H9 (cell line): ENCODE measurements around the gene AIMP1. TPM values are rescaled to one million over a fixed set of nuclear protein-coding genes. Genes with fewer than 3 reads are reported as not detected.

ENCODE experiments used
- DNase-seq: peaks from one replicate; pipeline ENCODE4 v3.0.0-alpha.2; 2017
- H2AFZ ChIP-seq: one replicate; pipeline ENCODE4 v1.6.1; 2013; ENCODE audit warnings: mild to moderate bottlenecking, low read length, control low read depth, moderate library complexity
- H2AK5ac ChIP-seq: 2 replicates; pipeline ENCODE4 v1.6.1; 2013; ENCODE audit warnings: low read length, control low read depth, mixed read lengths; ENCODE audit not compliant: insufficient read length
- H2BK120ac ChIP-seq: one replicate; pipeline ENCODE4 v1.6.1; 2013; ENCODE audit warnings: low read depth, mild to moderate bottlenecking, low read length, control low read depth, inconsistent platforms; ENCODE audit not compliant: poor library complexity, severe bottlenecking
- H2BK12ac ChIP-seq: 2 replicates; pipeline ENCODE4 v1.6.1; 2013; ENCODE audit warnings: low read length, control low read depth, mixed read lengths, low read depth; ENCODE audit not compliant: insufficient read length
- H2BK15ac ChIP-seq: 2 replicates; pipeline ENCODE4 v1.6.1; 2013; ENCODE audit warnings: low read depth, low read length, control low read depth
- H2BK20ac ChIP-seq: one replicate; pipeline ENCODE4 v1.6.1; 2013; ENCODE audit warnings: low read depth, mild to moderate bottlenecking, low read length, control low read depth, inconsistent platforms; ENCODE audit not compliant: poor library complexity, severe bottlenecking
- H2BK5ac ChIP-seq: 2 replicates; pipeline ENCODE4 v1.6.1; 2013; ENCODE audit warnings: low read length, control low read depth, mixed read lengths; ENCODE audit not compliant: insufficient read length
- H3K14ac ChIP-seq: 2 replicates; pipeline ENCODE4 v1.6.1; 2013; ENCODE audit warnings: low read length, control low read depth; ENCODE audit not compliant: insufficient read depth
- H3K18ac ChIP-seq: 2 replicates; pipeline ENCODE4 v1.6.1; 2013; ENCODE audit warnings: low read depth, mild to moderate bottlenecking, mixed read lengths, low read length, control low read depth; ENCODE audit not compliant: insufficient read length
- H3K23ac ChIP-seq: 2 replicates; pipeline ENCODE4 v1.6.1; 2013; ENCODE audit warnings: low read length, control low read depth, mixed read lengths, low read depth; ENCODE audit not compliant: insufficient read length
- H3K23me2 ChIP-seq: 2 replicates; pipeline ENCODE4 v1.6.1; 2013; ENCODE audit warnings: low read depth, mild to moderate bottlenecking, mixed read lengths, low read length, control low read depth; ENCODE audit not compliant: insufficient read length, poor library complexity, severe bottlenecking
- H3K27ac ChIP-seq: 2 replicates; pipeline ENCODE4 v1.5.1; 2013; ENCODE audit warnings: low read length, control low read depth, mixed read lengths, low read depth; ENCODE audit not compliant: insufficient read length
- H3K27me3 ChIP-seq: 2 replicates; pipeline ENCODE4 v1.6.1; 2013; ENCODE audit warnings: low read length, control low read depth, inconsistent platforms; ENCODE audit not compliant: insufficient read depth
- H3K4ac ChIP-seq: 2 replicates; pipeline ENCODE4 v1.6.1; 2013; ENCODE audit warnings: low read depth, mild to moderate bottlenecking, control low read depth, inconsistent platforms, low read length, moderate library complexity
- H3K4me1 ChIP-seq: 2 replicates; pipeline ENCODE4 v1.6.1; 2013; ENCODE audit warnings: low read length, control low read depth, inconsistent platforms; ENCODE audit not compliant: insufficient read depth
- H3K4me2 ChIP-seq: 2 replicates; pipeline ENCODE4 v1.6.1; 2013; ENCODE audit warnings: low read length, control low read depth, mixed read lengths; ENCODE audit not compliant: insufficient read length, insufficient read depth
- H3K56ac ChIP-seq: 2 replicates; pipeline ENCODE4 v1.6.1; 2013; ENCODE audit warnings: low read depth, mild to moderate bottlenecking, mixed read lengths, low read length, control low read depth; ENCODE audit not compliant: insufficient read length
- H3K79me1 ChIP-seq: 2 replicates; pipeline ENCODE4 v1.6.1; 2013; ENCODE audit warnings: low read depth, mild to moderate bottlenecking, moderate library complexity, low read length, control low read depth, inconsistent platforms; ENCODE audit not compliant: insufficient read depth, poor library complexity, severe bottlenecking
- H3K79me2 ChIP-seq: 2 replicates; pipeline ENCODE4 v1.6.1; 2013; ENCODE audit warnings: low read length, control low read depth, inconsistent platforms; ENCODE audit not compliant: insufficient read depth
- H3K9ac ChIP-seq: 2 replicates; pipeline ENCODE4 v1.6.1; 2013; ENCODE audit warnings: low read length, control low read depth, mixed read lengths; ENCODE audit not compliant: insufficient read length; ENCODE audit errors: extremely low read depth
- H3K9me3 ChIP-seq: one replicate; pipeline ENCODE4 v1.6.1; 2013; ENCODE audit warnings: low read depth, low read length, inconsistent platforms; ENCODE audit not compliant: control insufficient read depth
- H3T11ph ChIP-seq: one replicate; pipeline ENCODE4 v1.6.1; 2013; ENCODE audit warnings: mild to moderate bottlenecking, low read length, control low read depth, inconsistent platforms
- H4K20me1 ChIP-seq: one replicate; pipeline ENCODE4 v1.6.1; 2013; ENCODE audit not compliant: control insufficient read depth, insufficient read length, insufficient read depth
- H4K5ac ChIP-seq: 2 replicates; pipeline ENCODE4 v1.6.1; 2013; ENCODE audit warnings: low read depth, mild to moderate bottlenecking, mixed read lengths, low read length, control low read depth; ENCODE audit not compliant: insufficient read length
- H4K8ac ChIP-seq: replicated peaks from 2 replicates; pipeline ENCODE4 v1.6.1; 2013; ENCODE audit warnings: low read length, control low read depth, mixed read lengths, low read depth; ENCODE audit not compliant: insufficient read length
- H4K91ac ChIP-seq: 2 replicates; pipeline ENCODE4 v1.6.1; 2013; ENCODE audit warnings: low read depth, mild to moderate bottlenecking, moderate library complexity, mixed read lengths, low read length, control low read depth; ENCODE audit not compliant: insufficient read length
- H3K27ac Mint-ChIP-seq, 3 experiments: 2 replicates in 2 of 3; 3 replicates in 1 of 3; pipeline ENCODE4 v1.8.0; 2020 to 2021; ENCODE audit warnings: mixed read lengths in 3 of 3, mild to moderate bottlenecking in 1 of 3, moderate library complexity in 1 of 3
- H3K27me3 Mint-ChIP-seq: 2 replicates; pipeline ENCODE4 v1.8.0; 2021; ENCODE audit warnings: low read depth, mild to moderate bottlenecking, moderate library complexity, mixed read lengths
- H3K36me3 Mint-ChIP-seq, 3 experiments: 2 replicates in 2 of 3; 3 replicates in 1 of 3; pipeline ENCODE4 v1.8.0; 2020 to 2021; ENCODE audit warnings: low read depth in 3 of 3, mixed read lengths in 3 of 3; ENCODE audit not compliant: insufficient read depth in 1 of 3
- H3K4me1 Mint-ChIP-seq, 2 experiments: 2 replicates each; pipeline ENCODE4 v1.8.0; 2020; ENCODE audit warnings: mixed read lengths in 2 of 2
- H3K4me3 Mint-ChIP-seq, 2 experiments: 2 replicates in 1 of 2; 3 replicates in 1 of 2; pipeline ENCODE4 v1.8.0; 2020 to 2021; ENCODE audit warnings: mild to moderate bottlenecking in 2 of 2, mixed read lengths in 2 of 2, moderate library complexity in 1 of 2
- H3K9me3 Mint-ChIP-seq, 2 experiments: 2 replicates in 1 of 2; 3 replicates in 1 of 2; pipeline ENCODE4 v1.8.0; 2020; ENCODE audit warnings: mild to moderate bottlenecking in 2 of 2, mixed read lengths in 2 of 2, moderate library complexity in 1 of 2
- WGBS: extraction: QIAGEN DNeasy Blood & Tissue Kit; methylation state at CpG from one replicate; pipeline ENCODE4 v1.1.7; 2013; ENCODE audit warnings: missing lambda C conversion rate, low lambda C conversion rate, mixed read lengths; ENCODE audit not compliant: insufficient read length; ENCODE audit errors: extremely low coverage; 5-methylcytosine and 5-hydroxymethylcytosine counted together
- total RNA-seq: library from RNA; stranded (reverse); gene quantifications from 2 replicates; pipeline ENCODE4 v1.2.1, GENCODE V29; 2021
- TF ChIP-seq, protein P1 (sequence below): fragments of 200-600 bp; sonication (generic); conservative IDR thresholded peaks from 3 replicates; pipeline ENCODE4 v1.8.0; 2021; ENCODE audit warnings: antibody characterized with exemption, mild to moderate bottlenecking

AIMP1 gene
- total RNA-seq, 1 experiment from 2014 or later = 36.8 TPM

DNA sequence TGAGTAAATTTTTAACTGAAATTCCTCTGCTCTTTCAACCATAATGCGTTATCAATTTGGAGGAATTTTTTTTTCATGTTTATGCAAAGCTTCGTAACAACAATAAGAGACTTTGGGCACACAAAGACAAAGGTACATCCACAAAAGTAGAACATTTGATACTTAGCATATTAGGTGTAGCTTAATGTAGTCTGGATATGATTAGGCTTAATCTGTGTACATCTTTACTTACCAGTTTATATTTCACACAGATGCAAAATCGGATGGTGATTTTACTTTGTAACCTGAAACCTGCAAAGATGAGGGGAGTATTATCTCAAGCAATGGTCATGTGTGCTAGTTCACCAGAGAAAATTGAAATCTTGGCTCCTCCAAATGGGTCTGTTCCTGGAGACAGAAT is 20.3 kb downstream of the AIMP1 start:
- Histone ChIP-seq H2BK12ac (no peak overlapping the region), H3K56ac (no peak overlapping the region), H3K14ac (no peak overlapping the region), H2AK5ac (no peak overlapping the region), H4K91ac (no peak overlapping the region), H2BK5ac (no peak overlapping the region), H3T11ph (no peak overlapping the region), H3K27ac (no peak overlapping the region), H3K79me2 (no peaks in the 10 kb centered on the region), H3K79me1 (no peaks in the 10 kb centered on the region), H3K4me2 (no peak overlapping the region), H3K4me1 (no peaks in the 10 kb centered on the region), H3K23ac (no peak overlapping the region), H3K23me2 (no peaks in the 10 kb centered on the region), H3K9me3 (no peaks in the 10 kb centered on the region), H2BK20ac (no peak overlapping the region), H3K18ac (no peak overlapping the region), H2BK15ac (no peak overlapping the region), H2AFZ (no peak overlapping the region), H3K4ac (no peak overlapping the region), H3K27me3 (no peaks in the 10 kb centered on the region), H4K8ac (no peak overlapping the region), H3K9ac (no peak overlapping the region), H2BK120ac (no peak overlapping the region), H4K20me1 (no peaks in the 10 kb centered on the region), H4K5ac (no peak overlapping the region)
- Mint-ChIP-seq H3K36me3 (peaks cover 39 to 69% (median 58%) of the 10 kb centered on the region in 3 experiments), H3K27me3 (no peaks in the 10 kb centered on the region), H3K4me1 (no peaks in the 10 kb centered on the region), H3K4me3 (no peak overlapping the region), H3K9me3 (peaks cover 3 to 4% of the 10 kb centered on the region in 2 experiments; a peak in 3 of 5 replicates), H3K27ac (no peak overlapping the region; a peak in 1 of 7 replicates)
- no CpG with 5 or more reads among the region's 3 CpGs for WGBS
- TF ChIP-seq, protein P1, sequence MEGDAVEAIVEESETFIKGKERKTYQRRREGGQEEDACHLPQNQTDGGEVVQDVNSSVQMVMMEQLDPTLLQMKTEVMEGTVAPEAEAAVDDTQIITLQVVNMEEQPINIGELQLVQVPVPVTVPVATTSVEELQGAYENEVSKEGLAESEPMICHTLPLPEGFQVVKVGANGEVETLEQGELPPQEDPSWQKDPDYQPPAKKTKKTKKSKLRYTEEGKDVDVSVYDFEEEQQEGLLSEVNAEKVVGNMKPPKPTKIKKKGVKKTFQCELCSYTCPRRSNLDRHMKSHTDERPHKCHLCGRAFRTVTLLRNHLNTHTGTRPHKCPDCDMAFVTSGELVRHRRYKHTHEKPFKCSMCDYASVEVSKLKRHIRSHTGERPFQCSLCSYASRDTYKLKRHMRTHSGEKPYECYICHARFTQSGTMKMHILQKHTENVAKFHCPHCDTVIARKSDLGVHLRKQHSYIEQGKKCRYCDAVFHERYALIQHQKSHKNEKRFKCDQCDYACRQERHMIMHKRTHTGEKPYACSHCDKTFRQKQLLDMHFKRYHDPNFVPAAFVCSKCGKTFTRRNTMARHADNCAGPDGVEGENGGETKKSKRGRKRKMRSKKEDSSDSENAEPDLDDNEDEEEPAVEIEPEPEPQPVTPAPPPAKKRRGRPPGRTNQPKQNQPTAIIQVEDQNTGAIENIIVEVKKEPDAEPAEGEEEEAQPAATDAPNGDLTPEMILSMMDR = no peak
- DNase-seq = no peak
